Naive thymus-derived CD8-positive, alpha-beta T cell (primary cell): ENCODE data around the gene PANX1. TPM values are rescaled to one million over a fixed set of nuclear protein-coding genes. Genes with fewer than 3 reads are reported as not detected.

Source experiments
- ATAC-seq, 2 donors: fragments of 150-1000 bp; cut with Tn5 transposase in 1 of 2; sonication (Bioruptor Pico), chemical (Tn5 transposase) in 1 of 2; 1 replicate in 1 of 2; 2 replicates in 1 of 2; pipeline ENCODE4 v1.10.0; 2021; ENCODE audit warnings: mild to moderate bottlenecking in 2 of 2, moderate library complexity in 2 of 2
- POLR2A ChIA-PET: fragments of 350-600 bp; sonication (Branson Sonifier 250); formaldehyde crosslinking; loops from one replicate; lab custom pipeline; 2021; ENCODE audit warnings: antibody characterized with exemption; lab: Charles Lee
- DNase-seq, 10 donors: peaks; one replicate each; pipeline versions ENCODE4 v3.0.0 to v3.0.0-alpha.2; 2020 to 2022
- H3K27ac Mint-ChIP-seq, 10 donors: one replicate each; pipeline ENCODE4 v1.8.0; 2020 to 2022; ENCODE audit warnings: mild to moderate bottlenecking in 10 of 10, mixed read lengths in 10 of 10, moderate library complexity in 4 of 10, inconsistent platforms in 1 of 10
- H3K27me3 Mint-ChIP-seq, 5 donors: one replicate each; pipeline ENCODE4 v1.8.0; 2021 to 2022; ENCODE audit warnings: mixed read lengths in 5 of 5
- H3K36me3 Mint-ChIP-seq, 3 donors: one replicate each; pipeline ENCODE4 v1.8.0; 2020 to 2022; ENCODE audit warnings: mixed read lengths in 3 of 3, mild to moderate bottlenecking in 2 of 3, inconsistent platforms in 1 of 3
- H3K4me1 Mint-ChIP-seq, 4 donors: one replicate each; pipeline ENCODE4 v1.8.0; 2021 to 2022; ENCODE audit warnings: mixed read lengths in 4 of 4
- H3K4me3 Mint-ChIP-seq, 10 donors: one replicate each; pipeline ENCODE4 v1.8.0; 2020 to 2022; ENCODE audit warnings: mild to moderate bottlenecking in 10 of 10, mixed read lengths in 10 of 10, moderate library complexity in 6 of 10, inconsistent platforms in 1 of 10
- H3K9me3 Mint-ChIP-seq, 9 donors: one replicate each; pipeline ENCODE4 v1.8.0; 2020 to 2022; ENCODE audit warnings: mixed read lengths in 9 of 9, mild to moderate bottlenecking in 3 of 9, inconsistent platforms in 1 of 9, moderate library complexity in 1 of 9
- polyA plus RNA-seq, 3 donors: library from polyadenylated mRNA; unstranded; fragments of 300-500 nt; fragmentation: Illumina TruSeq; gene quantifications; one replicate each; pipeline ENCODE4 v1.2.3, GENCODE V29; 2021
- total RNA-seq, 8 experiments: library from RNA in 2 of 8; stranded (reverse) in 2 of 8; gene quantifications; one replicate each; pipeline ENCODE4 v1.2.3 and lab custom pipeline; 2021 to 2026

The PANX1 gene
- total and polyA plus RNA-seq, 5 experiments from 2014 or later: 4.6 to 8.7 (median 6.4) TPM

DNA sequence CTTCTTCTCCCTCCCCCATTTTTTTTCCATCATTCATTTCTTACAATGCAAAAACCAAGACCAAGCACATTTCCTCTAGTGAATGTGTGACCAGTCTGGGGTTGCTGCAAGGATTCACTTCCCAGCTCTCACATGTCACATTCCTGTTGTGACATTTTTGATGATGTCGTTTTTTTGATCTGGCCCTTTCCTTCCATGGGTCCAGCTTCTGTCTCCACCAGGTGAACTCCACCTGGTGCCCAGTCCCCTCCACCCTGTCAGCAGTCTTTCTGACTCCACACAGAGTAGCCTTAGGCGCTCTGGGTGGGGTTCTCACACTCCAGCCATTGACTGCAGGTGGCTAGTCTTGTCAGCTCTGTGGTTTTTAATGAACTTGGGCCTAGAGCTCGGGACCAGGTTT is 15.6 kb downstream of the PANX1 start:
- no peak for ATAC-seq
- no peak overlapping the region for H3K4me3 Mint-ChIP-seq
- H3K27ac Mint-ChIP-seq: peak overlapping the region in 4 of 10 donors; percentile 23 to 69 (median 45)
- POLR2A ChIA-PET: no interaction called here
- no peaks in the 10 kb centered on the region for H3K36me3 Mint-ChIP-seq
- no peaks in the 10 kb centered on the region for H3K9me3 Mint-ChIP-seq
- H3K4me1 Mint-ChIP-seq: peaks cover 46 to 83% (median 81%) of the 10 kb centered on the region in 4 donors
- no peak for DNase-seq
- H3K27me3 Mint-ChIP-seq: no peaks in the 10 kb centered on the region

DNA sequence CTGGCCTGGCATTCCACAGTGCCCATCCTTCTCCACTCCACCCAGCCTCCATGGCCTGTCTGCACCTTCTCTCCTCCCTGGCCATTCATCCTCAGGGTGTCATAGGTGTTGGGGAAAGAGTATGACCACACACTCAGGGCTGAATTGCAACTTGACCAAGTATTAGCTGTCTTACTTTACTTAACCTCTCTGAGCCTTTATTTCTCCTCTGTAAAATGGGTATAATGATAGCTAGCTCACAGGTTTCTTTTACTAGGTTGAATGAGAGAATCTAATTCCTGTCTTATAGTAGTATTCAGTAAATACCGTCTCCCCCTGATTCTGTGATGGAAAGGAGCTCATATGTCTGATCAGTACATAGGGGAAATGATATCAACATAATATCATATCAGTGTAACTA is 16.0 kb downstream of the PANX1 start:
- Mint-ChIP-seq H3K36me3 (no peaks in the 10 kb centered on the region), H3K27me3 (no peaks in the 10 kb centered on the region), H3K4me3 (no peak overlapping the region), H3K27ac (peak overlapping the region in 5 of 10 donors; percentile 2 to 69 (median 17)), H3K9me3 (no peaks in the 10 kb centered on the region), H3K4me1 (peaks cover 49 to 84% (median 83%) of the 10 kb centered on the region in 4 donors)
- POLR2A ChIA-PET: no interaction called here
- no peak for ATAC-seq
- no peak for DNase-seq

DNA sequence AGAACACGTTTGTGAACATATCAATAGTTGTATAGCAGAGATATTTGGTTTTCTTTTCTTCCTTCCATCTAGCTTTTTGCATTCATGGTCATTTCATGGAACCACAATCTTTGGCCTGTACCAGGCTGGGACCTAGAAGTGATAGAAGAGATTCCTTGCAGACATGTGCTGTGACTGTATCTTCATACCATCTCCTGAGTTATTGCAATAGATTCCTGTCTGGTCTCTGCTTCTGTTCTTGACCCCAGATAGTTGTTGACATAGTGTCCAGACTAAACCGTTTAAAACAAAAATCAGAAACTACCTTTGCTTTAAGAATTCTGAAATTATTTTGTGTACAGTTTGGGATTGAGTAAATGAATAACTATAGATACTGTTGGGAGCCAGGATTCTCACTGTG is 16.8 kb downstream of the PANX1 start:
- H3K4me3 Mint-ChIP-seq: peak overlapping the region in 1 of 10 donors; percentile 64
- no peaks in the 10 kb centered on the region for H3K27me3 Mint-ChIP-seq
- DNase-seq: no peak
- H3K4me1 Mint-ChIP-seq: peaks cover 49 to 84% (median 83%) of the 10 kb centered on the region in 4 donors
- no peak for ATAC-seq
- no peaks in the 10 kb centered on the region for H3K36me3 Mint-ChIP-seq
- H3K9me3 Mint-ChIP-seq: no peaks in the 10 kb centered on the region
- POLR2A ChIA-PET: interaction anchor here (1.0 kb wide), 1 partner anchor 17 kb away, joined by 6 read pairs; the partner anchor contains the start of gene PANX1
- H3K27ac Mint-ChIP-seq: peak overlapping the region in 3 of 10 donors; percentile 2 to 34 (median 20)

DNA sequence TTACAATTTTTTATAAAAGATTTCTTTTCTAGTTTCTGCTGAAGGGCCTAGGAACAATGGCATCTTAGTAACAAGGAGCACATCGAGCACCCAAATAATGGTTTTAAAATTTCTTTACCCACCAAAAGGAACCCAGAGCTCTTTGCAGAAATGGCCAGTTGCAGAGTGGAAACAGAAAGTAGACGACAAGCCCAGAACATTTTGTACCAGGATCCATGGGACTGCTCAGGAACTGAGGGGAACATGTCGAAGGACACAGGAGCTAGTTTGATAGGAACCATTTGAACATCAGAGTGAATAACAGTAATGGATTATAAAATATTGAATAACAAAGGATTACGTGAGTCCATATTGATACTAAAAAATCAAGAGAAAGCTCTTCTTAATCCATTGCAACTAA is 17.3 kb downstream of the PANX1 start:
- no peak for DNase-seq
- no peak for ATAC-seq
- H3K4me3 Mint-ChIP-seq: peak overlapping the region in 3 of 10 donors; percentile 2 to 64 (median 30)
- H3K9me3 Mint-ChIP-seq: no peaks in the 10 kb centered on the region
- POLR2A ChIA-PET: interaction anchor here (1.0 kb wide), 1 partner anchor 17 kb away, joined by 6 read pairs; the partner anchor contains the start of gene PANX1
- no peaks in the 10 kb centered on the region for H3K36me3 Mint-ChIP-seq
- H3K27ac Mint-ChIP-seq: peak overlapping the region in 4 of 10 donors; percentile 2 to 56 (median 27)
- H3K27me3 Mint-ChIP-seq: no peaks in the 10 kb centered on the region
- peaks cover 52 to 87% (median 85%) of the 10 kb centered on the region in 4 donors for H3K4me1 Mint-ChIP-seq

DNA sequence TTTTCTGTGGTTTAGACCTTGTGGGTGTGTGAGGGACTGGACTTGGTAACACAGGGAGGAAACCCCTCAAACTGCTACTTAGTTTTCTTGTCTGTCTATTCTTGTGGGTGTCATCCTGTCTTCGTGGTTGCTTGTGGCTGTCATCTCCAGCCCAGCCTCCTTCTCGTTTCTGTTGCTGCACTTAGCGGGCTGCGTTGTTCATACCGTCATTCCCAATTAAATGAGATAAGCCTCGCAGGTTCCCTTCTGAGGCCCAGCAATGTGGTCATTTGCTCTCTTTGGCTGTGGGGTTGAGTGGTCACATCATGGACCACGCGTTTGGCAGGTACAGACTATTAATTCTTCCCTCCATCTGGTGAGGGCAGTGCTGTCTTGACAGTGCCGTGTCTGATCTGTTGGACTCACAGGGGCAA is 18.8 kb downstream of the PANX1 start:
- Mint-ChIP-seq H3K4me1 (peaks cover 54 to 97% (median 93%) of the 10 kb centered on the region in 4 donors), H3K27me3 (no peaks in the 10 kb centered on the region), H3K27ac (peak overlapping the region in 6 of 10 donors; percentile 10 to 71 (median 49)), H3K4me3 (peak overlapping the region in 9 of 10 donors; percentile 25 to 69 (median 50)), H3K9me3 (no peaks in the 10 kb centered on the region), H3K36me3 (peaks cover 0 to 1% (median 0%) of the 10 kb centered on the region in 3 donors)
- DNase-seq: peak in 2 of 10 donors; percentile 30 to 33
- ATAC-seq: peak; percentile 53 to 83
- POLR2A ChIA-PET: interaction anchor here (0.8 kb wide), 1 partner anchor 18 kb away, joined by 3 read pairs; no protein-coding TSS in a partner anchor

DNA sequence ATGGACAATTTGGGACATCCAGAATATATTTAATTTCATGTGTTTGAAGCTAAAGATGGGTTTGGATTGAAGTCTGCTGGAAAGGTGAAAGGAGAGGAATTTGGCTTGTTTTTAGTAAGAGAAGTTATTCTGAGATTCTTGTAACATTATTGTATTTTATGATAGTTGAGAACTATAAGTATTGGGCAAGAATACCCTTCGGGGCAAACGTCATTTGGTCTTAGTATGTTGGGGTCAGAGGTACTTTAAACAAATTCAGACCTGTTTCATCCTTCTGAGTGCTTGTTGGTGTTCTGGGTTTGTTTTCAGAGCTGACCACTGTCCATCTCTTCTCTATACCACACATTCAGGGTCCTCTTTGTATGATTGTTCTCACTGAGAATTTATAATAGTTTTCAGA is 19.5 kb downstream of the PANX1 start:
- Mint-ChIP-seq H3K4me3 (peak overlapping the region in 3 of 10 donors; percentile 1 to 64 (median 29)), H3K4me1 (peaks cover 52 to 97% (median 94%) of the 10 kb centered on the region in 4 donors), H3K36me3 (peaks cover 0 to 3% (median 0%) of the 10 kb centered on the region in 3 donors), H3K27ac (peak overlapping the region in 3 of 10 donors; percentile 1 to 71 (median 42)), H3K27me3 (no peaks in the 10 kb centered on the region), H3K9me3 (no peaks in the 10 kb centered on the region)
- ATAC-seq (no peak), DNase-seq (no peak)
- POLR2A ChIA-PET: interaction anchor here (0.8 kb wide), 1 partner anchor 19 kb away, joined by 3 read pairs; no protein-coding TSS in a partner anchor

DNA sequence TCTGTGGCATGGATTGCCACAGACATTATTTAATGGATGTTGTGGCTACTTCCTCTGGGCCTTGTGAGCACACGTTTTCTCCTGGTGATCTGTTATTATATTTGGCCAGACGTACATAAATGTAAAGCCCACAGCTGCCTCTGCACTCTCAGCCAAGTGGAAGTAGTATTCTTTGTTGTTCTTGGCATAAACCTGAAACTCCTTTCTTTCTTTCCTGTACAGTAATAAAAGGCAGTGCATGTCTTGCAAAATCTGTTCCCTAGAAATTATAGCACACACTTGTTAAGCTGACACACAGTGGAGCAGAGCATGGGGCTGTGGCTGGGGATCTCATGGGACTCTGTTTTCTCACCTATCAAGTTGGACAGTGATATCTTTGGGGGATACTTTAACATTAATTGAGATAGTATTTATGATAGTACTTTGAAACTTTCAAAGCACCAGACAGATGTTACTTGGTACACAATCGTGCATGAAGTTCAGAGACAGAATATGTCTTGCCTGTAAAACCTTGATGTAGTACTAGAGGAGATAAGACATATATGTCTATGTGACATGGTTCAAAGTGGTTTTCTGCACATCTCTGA is 20.9 kb downstream of the PANX1 start:
- Mint-ChIP-seq H3K4me1 (peaks cover 49 to 95% (median 87%) of the 10 kb centered on the region in 4 donors), H3K36me3 (peaks cover 0 to 14% (median 11%) of the 10 kb centered on the region in 3 donors), H3K27ac (peak overlapping the region in 5 of 10 donors; percentile 0 to 61 (median 26)), H3K9me3 (no peaks in the 10 kb centered on the region), H3K4me3 (no peak overlapping the region), H3K27me3 (no peaks in the 10 kb centered on the region)
- POLR2A ChIA-PET: no interaction called here
- ATAC-seq (no peak), DNase-seq (no peak)

DNA sequence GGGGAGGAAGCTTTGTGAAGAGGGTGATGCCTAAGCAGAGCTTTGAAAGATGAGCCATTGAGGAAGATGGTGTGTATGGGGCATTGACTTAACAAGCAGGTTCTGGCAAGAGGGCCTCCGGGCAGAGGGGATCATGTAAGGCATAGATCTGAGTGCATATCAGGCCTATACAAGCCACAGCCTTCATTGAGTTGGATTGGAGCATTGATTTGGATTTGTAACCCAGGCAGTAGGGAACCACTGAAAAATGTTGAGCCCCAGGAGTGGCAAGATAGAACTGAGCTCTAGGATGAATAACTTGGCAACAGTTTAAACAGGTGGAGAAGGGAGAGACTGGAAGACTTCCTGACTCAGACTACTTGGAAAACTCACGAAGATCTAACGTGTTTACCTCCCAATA is 21.4 kb downstream of the PANX1 start:
- POLR2A ChIA-PET: no interaction called here
- H3K36me3 Mint-ChIP-seq: peaks cover 0 to 17% (median 14%) of the 10 kb centered on the region in 3 donors
- H3K9me3 Mint-ChIP-seq: no peaks in the 10 kb centered on the region
- H3K4me3 Mint-ChIP-seq: peak overlapping the region in 1 of 10 donors; percentile 17
- H3K27me3 Mint-ChIP-seq: no peaks in the 10 kb centered on the region
- DNase-seq (no peak), ATAC-seq (no peak)
- peak overlapping the region in 4 of 10 donors; percentile 0 to 65 (median 44) for H3K27ac Mint-ChIP-seq
- H3K4me1 Mint-ChIP-seq: peaks cover 47 to 90% (median 81%) of the 10 kb centered on the region in 4 donors

DNA sequence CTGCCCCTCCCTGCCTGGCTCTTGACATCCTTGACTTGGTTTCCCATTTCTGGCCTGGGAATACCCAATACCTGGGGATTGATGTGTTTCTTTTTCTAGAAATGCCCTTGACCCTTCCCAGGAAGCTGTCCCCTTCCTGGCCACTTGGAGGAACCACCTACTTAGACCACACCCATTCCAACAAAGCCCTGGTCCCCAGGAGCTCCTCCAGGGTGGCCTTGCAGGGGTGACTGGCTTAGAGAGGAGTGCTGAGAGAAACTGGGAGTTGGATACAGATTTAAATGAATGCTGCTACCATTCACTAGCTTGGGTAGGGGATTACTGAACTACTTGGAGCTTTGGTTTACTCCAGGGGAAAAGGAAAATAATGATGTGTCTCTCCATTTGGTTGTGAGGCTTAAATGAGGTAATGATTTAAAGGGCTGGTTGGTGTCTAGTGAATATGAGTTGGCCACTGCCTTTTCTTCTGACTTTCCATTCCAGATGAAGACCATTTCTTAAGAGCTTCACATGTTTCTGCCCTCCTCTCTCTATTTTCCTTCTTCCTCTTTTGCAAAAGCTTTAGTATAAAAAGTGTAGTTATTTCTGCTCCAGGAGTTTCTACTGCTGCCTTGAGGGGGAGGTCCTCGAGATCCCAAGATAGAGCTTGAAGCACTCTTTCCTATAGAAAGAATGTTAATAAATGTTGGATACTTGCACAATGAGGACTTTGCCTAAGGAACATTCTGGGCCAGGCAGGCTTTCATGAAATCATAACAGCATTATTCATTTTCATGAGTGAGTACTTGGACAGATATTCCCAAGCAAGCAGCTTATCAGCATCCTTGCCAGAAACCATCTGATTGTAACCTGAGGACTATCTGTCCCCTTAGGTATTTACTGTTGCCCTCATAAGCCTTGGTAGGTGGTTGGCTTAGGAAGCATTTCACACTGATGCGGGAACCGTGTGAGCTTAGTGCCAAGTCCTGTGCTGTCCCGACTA is 22.4 kb downstream of the PANX1 start:
- POLR2A ChIA-PET: no interaction called here
- H3K4me1 Mint-ChIP-seq: peaks cover 41 to 81% (median 72%) of the 10 kb centered on the region in 4 donors
- ATAC-seq (no peak), DNase-seq (no peak)
- peak overlapping the region in 3 of 10 donors; percentile 21 to 48 (median 34) for H3K27ac Mint-ChIP-seq
- H3K27me3 Mint-ChIP-seq: no peaks in the 10 kb centered on the region
- peaks cover 0 to 2% (median 0%) of the 10 kb centered on the region in 9 donors for H3K9me3 Mint-ChIP-seq
- no peak overlapping the region for H3K4me3 Mint-ChIP-seq
- peaks cover 0 to 23% (median 21%) of the 10 kb centered on the region in 3 donors for H3K36me3 Mint-ChIP-seq

DNA sequence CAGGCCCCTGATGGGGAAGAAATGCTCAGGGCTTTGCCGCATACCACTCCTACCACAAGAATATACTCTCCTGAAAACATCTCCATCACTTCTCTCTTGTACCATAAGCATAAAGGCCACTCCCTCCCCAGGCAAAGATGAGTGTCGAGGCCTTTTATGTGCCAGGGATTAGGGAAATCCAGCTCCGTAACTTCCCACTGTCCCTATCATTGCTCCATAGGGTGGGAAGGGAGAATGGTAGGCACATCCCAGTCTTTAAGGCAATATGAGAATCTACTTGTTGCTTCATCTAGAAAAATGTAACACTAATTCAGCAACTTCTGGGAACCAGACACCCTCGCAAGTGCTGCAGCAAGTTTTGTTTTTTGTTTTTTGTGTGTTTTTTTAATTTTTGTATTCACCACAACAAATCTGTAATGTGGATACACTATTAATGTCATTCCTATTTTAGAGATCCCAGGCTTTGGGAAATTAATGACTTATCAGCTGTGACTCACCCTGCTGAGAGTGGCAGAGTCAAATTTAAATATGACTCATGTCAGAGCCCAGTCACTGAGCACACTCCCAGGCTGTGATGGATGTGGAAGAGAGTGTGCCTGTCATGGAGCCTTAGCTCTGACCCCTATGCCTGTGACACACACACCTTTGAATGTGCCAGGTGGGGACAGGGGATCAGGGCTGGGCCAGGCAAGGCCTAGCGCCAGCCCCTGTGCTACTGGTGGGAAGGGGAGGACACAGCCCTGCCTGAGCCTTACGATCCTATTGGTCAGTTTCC is 23.4 kb downstream of the PANX1 start:
- POLR2A ChIA-PET: no interaction called here
- H3K9me3 Mint-ChIP-seq: peaks cover 0 to 7% (median 0%) of the 10 kb centered on the region in 9 donors
- H3K27me3 Mint-ChIP-seq: no peaks in the 10 kb centered on the region
- peaks cover 0 to 31% (median 29%) of the 10 kb centered on the region in 3 donors for H3K36me3 Mint-ChIP-seq
- DNase-seq: no peak
- H3K27ac Mint-ChIP-seq: peak overlapping the region in 7 of 10 donors; percentile 33 to 86 (median 56)
- peaks cover 34 to 72% (median 62%) of the 10 kb centered on the region in 4 donors for H3K4me1 Mint-ChIP-seq
- no peak for ATAC-seq
- H3K4me3 Mint-ChIP-seq: no peak overlapping the region

DNA sequence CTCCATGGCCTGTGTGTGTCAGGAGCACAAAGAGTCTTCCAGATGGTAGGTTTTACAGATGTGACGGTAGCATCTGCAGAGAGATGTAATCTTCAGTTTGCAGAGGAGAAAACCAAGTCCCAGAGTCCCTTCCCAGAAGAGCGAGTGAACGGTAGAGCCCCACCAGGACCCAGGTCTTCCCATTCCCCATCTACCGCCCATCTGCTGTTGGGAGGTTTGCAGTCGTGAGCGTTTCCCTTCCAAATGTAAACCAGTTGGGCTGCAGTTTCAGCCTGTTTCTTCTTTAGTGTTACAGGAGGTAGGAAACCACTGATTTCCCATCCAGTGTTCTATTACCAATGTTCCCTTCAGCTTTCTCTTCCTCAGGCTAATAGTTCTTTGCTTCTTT is 24.0 kb downstream of the PANX1 start:
- Mint-ChIP-seq H3K4me1 (peaks cover 28 to 66% (median 57%) of the 10 kb centered on the region in 4 donors), H3K27me3 (no peaks in the 10 kb centered on the region), H3K9me3 (peaks cover 0 to 7% (median 0%) of the 10 kb centered on the region in 9 donors), H3K27ac (peak overlapping the region in 7 of 10 donors; percentile 40 to 76 (median 60)), H3K4me3 (peak overlapping the region in 1 of 10 donors; percentile 29), H3K36me3 (peaks cover 0 to 37% (median 35%) of the 10 kb centered on the region in 3 donors)
- no peak for ATAC-seq
- DNase-seq: no peak
- POLR2A ChIA-PET: no interaction called here
